Aorta (tissue), 5 donors: Measurements from ENCODE around the gene SH2D3C. TPM values are rescaled to one million over a fixed set of nuclear protein-coding genes. Genes with fewer than 3 reads are reported as not detected.

Source experiments
- ATAC-seq: fragments of 200-7000 bp; cut with Tn5 transposase; one replicate; pipeline ENCODE4 v1.9.1; 2022; ENCODE audit warnings: moderate library complexity; ENCODE audit not compliant: low FRiP score
- DNase-seq, 2 donors: peaks; one replicate each; pipeline ENCODE4 v3.0.0-alpha.2; 2020
- H3K27ac ChIP-seq, 2 donors: one replicate each; pipeline ENCODE4 v1.5.1; 2013; ENCODE audit warnings: low read length in 2 of 2, mild to moderate bottlenecking in 2 of 2, moderate library complexity in 2 of 2, control low read depth in 1 of 2, inconsistent platforms in 1 of 2, low read depth in 1 of 2
- H3K27me3 ChIP-seq, 2 donors: one replicate each; pipeline ENCODE4 v1.6.1; 2013; ENCODE audit warnings: control low read depth in 1 of 2, low read length in 1 of 2, mild to moderate bottlenecking in 1 of 2, moderate library complexity in 1 of 2; ENCODE audit not compliant: insufficient read depth in 2 of 2, control insufficient read depth in 1 of 2
- H3K36me3 ChIP-seq, 2 donors: one replicate each; pipeline ENCODE4 v1.6.1; 2013; ENCODE audit warnings: control low read depth in 1 of 2, low read length in 1 of 2, mild to moderate bottlenecking in 1 of 2; ENCODE audit not compliant: insufficient read depth in 2 of 2, control insufficient read depth in 1 of 2
- H3K4me1 ChIP-seq, 2 donors: one replicate each; pipeline ENCODE4 v1.6.1; 2013; ENCODE audit warnings: low read length in 2 of 2, control low read depth in 1 of 2, mild to moderate bottlenecking in 1 of 2, moderate library complexity in 1 of 2; ENCODE audit not compliant: insufficient read depth in 2 of 2, control insufficient read depth in 1 of 2
- H3K4me3 ChIP-seq, 2 donors: one replicate each; pipeline ENCODE4 v1.5.1; 2013; ENCODE audit warnings: low read length in 2 of 2, control low read depth in 1 of 2, mild to moderate bottlenecking in 1 of 2
- H3K9me3 ChIP-seq: one replicate; pipeline ENCODE4 v1.6.1; 2013; ENCODE audit warnings: mild to moderate bottlenecking, low read length; ENCODE audit not compliant: control insufficient read depth
- WGBS, 2 donors: extraction: QIAGEN DNeasy Blood & Tissue Kit; methylation state at CpG; one replicate each; pipeline ENCODE4 v1.1.7; 2013; 5-methylcytosine and 5-hydroxymethylcytosine counted together
- intact Hi-C, 2 donors: fragments of 100-400 bp; cut with DNase I; formaldehyde crosslinking; loops; one replicate each; pipeline versions ENCODE4 v1.14.2 to v1.15.0; 2022
- polyA plus RNA-seq, 2 donors: library from polyadenylated mRNA; stranded (reverse); fragments of 200-250 nt; gene quantifications; one replicate each; pipeline ENCODE4 v1.2.3, GENCODE V29; 2013
- total RNA-seq, 2 donors: library from RNA; stranded (reverse); fragmentation: NEBNext Ultra II Directional; extraction: Animal tissue kit (Norgen Biotek cat#: 25700); gene quantifications; one replicate each; pipeline ENCODE4 v1.2.1, GENCODE V29; 2021
- donor health status: healthy with polysubstance abuse.
- donor health status: Bipolar disorder and iron deficiency.
- donor health status: DM: no; HTN: no; CAD: no.
- donor health status: DM: no; HTN: no; CAD: no.
- donor health status: DM: yes; HTN: yes; CAD: no.

Gene SH2D3C
- total and polyA plus RNA-seq, 4 donors = 0.13 to 34.8 (median 10.8) TPM

DNA sequence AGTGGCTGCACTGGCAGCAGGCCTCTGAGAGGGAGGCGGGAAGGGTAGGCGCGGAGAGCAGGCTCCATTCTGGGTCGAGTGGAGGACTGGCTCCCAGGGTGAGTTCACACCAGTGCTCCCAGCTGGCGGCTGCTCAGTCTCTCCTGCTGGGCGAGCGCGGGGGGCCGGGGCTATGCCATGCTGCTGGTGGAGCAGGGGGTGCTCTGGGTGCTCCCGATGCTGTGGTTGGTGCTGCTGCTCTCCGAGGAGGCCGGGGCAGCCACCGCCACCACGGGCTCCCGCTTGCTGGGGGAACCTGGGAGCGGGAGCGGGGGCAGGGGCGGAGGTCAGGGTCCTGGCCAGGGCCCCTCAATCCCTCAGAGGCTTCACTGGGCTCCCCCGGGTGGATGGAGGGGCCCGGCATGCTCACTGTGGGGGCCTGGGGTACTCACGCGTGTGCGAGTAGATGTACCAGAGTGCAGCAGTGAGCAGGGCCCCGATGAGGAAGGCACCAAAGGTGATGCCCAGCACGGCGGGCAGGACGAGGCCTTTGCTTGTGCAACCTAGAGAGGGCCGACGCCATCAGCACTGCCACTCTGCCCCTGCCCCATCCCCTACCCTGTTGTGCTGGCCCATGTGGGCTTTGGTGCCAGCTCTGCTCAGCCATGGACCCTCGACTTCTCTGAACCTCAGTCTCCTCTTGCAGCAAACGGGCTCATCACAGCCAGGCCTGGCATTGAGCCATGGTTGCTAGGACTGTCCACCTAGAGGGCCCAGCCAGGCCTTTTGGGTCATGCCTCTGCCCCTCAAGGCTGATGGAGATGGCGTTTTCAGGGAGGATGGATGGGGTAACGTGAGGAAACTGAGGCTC is 37.3 kb upstream of the SH2D3C start:
- DNase-seq = no peak
- no peak overlapping the region for H3K4me3 ChIP-seq
- ATAC-seq = peak; percentile 33
- H3K4me1 ChIP-seq = no peaks in the 10 kb centered on the region
- H3K27me3 ChIP-seq = no peaks in the 10 kb centered on the region
- H3K27ac ChIP-seq = no peak overlapping the region
- H3K9me3 ChIP-seq = no peaks in the 10 kb centered on the region
- intact Hi-C loops = no loop called here
- H3K36me3 ChIP-seq = peaks cover 0 to 12% of the 10 kb centered on the region in 2 donors
- 80 to 85% methylated on average over 31 to 33 of the region's 33 CpGs for WGBS, 2 donors

DNA sequence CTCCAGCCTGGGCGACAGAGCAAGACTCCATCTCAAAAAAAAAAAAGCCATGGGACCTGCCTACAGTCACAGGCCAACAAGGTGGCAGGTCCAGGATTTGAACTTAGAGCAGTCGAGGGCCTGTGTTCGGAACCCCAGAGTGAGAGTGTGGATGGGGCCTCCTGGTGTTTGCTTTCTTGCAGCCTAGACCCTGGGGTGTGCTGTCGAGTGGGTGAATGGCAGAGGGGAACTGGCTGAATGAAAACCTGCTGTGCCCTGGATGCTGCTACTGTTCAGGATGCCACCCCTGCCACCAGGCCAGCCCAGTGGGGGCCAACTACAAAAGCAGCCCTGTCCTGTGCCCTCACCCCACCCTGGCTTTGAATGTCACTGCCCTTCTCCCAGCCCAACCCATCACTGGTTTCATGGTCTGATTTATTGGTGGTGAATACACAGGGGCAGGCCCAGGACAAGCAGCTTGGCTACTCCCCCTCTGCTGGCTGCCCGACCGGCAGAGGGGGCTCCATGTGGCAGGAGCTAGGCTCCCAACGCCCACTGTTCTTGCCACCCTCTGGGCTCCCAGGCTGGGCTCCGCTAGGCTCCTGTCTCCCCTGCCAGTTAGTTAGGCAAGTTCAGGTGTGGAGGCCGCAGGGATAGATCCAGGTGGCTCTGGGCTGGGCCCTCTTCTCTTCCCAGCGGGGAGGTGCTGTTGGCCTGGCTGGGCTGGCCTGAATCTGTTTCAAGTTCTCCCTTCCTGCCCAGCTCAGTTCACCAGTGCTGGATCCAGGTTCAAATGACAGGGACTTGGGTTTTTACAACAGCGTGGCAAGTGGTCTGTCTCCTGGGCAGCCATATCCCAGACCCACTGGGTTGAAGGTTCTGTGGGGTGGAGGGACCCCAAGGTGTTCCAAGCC is 36.4 kb upstream of the SH2D3C start:
- intact Hi-C loops = no loop called here
- 80% methylated on average over 11 of the region's 11 CpGs for WGBS, 2 donors
- peaks cover 0 to 12% of the 10 kb centered on the region in 2 donors for H3K36me3 ChIP-seq

GRCh38 chr9:127813686-127814226 is 35.3 kb upstream of the SH2D3C start:
- 47 to 53% methylated on average over 8 to 9 of the region's 9 CpGs for WGBS, 2 donors
- intact Hi-C loops = no loop called here
- no peaks in the 10 kb centered on the region for H3K27me3 ChIP-seq
- no peak overlapping the region for H3K4me3 ChIP-seq
- DNase-seq (no peak), ATAC-seq (no peak)
- peaks cover 0 to 8% of the 10 kb centered on the region in 2 donors for H3K36me3 ChIP-seq
- H3K4me1 ChIP-seq = no peaks in the 10 kb centered on the region
- H3K9me3 ChIP-seq = no peaks in the 10 kb centered on the region
- H3K27ac ChIP-seq = no peak overlapping the region

More for the DNA sequence above, 36.4 kb upstream of the SH2D3C start:
- Histone ChIP-seq H3K4me3 (no peak overlapping the region), H3K27me3 (no peaks in the 10 kb centered on the region), H3K9me3 (no peaks in the 10 kb centered on the region), H3K27ac (no peak overlapping the region), H3K4me1 (no peaks in the 10 kb centered on the region)
- DNase-seq (no peak), ATAC-seq (no peak)

DNA sequence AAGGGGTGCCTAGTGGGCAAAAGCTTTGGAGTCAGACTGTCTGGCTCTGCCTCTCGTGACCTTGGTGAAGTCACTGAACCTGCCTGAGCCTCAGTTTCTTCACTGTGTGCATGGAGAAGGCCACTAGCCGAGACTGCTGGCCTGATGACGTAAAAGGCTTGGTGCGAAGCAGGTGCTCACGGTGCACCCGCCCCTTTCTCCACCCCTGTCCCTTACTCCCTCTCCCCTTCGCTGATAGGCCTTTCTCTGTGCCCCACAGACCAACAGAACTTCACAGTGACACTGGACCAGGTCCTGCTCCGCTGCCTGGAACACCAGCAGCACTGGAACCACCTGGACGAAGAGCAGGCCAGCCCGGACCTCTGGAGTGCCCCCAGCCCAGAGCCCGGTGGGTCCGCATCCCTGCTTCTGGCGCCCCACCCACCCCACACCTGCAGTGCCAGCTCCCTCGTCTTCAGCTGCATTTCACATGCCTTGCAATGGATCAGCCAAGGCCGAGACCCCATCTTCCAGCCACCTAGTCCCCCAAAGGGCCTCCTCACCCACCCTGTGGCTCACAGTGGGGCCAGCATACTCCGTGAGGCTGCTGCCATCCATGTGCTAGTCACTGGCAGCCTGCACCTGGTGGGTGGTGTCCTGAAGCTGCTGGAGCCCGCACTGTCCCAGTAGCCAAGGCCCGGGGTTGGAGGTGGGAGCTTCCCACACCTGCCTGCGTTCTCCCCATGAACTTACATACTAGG is 34.6 kb upstream of the SH2D3C start:
- Histone ChIP-seq H3K27me3 (no peaks in the 10 kb centered on the region), H3K9me3 (no peaks in the 10 kb centered on the region), H3K36me3 (peaks cover 3 to 8% of the 10 kb centered on the region in 2 donors), H3K4me3 (no peak overlapping the region), H3K27ac (no peak overlapping the region), H3K4me1 (no peaks in the 10 kb centered on the region)
- WGBS, 2 donors = 82 to 86% methylated on average over 19 of the region's 19 CpGs
- intact Hi-C loops = no loop called here
- no peak for ATAC-seq
- no peak for DNase-seq

GRCh38 chr9:127812011-127812410 is 33.5 kb upstream of the SH2D3C start:
- DNase-seq (no peak), ATAC-seq (no peak)
- 88 to 93% methylated on average over 6 of the region's 6 CpGs for WGBS, 2 donors
- no peak overlapping the region for H3K27ac ChIP-seq
- H3K4me3 ChIP-seq = no peak overlapping the region
- H3K9me3 ChIP-seq = no peaks in the 10 kb centered on the region
- H3K4me1 ChIP-seq = no peaks in the 10 kb centered on the region
- H3K27me3 ChIP-seq = no peaks in the 10 kb centered on the region
- intact Hi-C loops = no loop called here
- peaks cover 3 to 8% of the 10 kb centered on the region in 2 donors for H3K36me3 ChIP-seq

GRCh38 chr9:127810378-127811187 is 32.1 kb upstream of the SH2D3C start:
- peaks cover 3 to 8% of the 10 kb centered on the region in 2 donors for H3K36me3 ChIP-seq
- no peaks in the 10 kb centered on the region for H3K9me3 ChIP-seq
- no peak overlapping the region for H3K27ac ChIP-seq
- intact Hi-C loops = no loop called here
- 95% methylated on average over 10 of the region's 10 CpGs for WGBS, 2 donors
- no peaks in the 10 kb centered on the region for H3K27me3 ChIP-seq
- H3K4me3 ChIP-seq = no peak overlapping the region
- no peak for ATAC-seq
- H3K4me1 ChIP-seq = no peaks in the 10 kb centered on the region
- DNase-seq = no peak

GRCh38 chr9:127809540-127810377 is 31.3 kb upstream of the SH2D3C start:
- intact Hi-C loops = loop anchor here in 1 of 2 donors (10.0 kb wide), 1 partner anchor 65 kb away; the partner anchor contains the start of gene AK1
- Histone ChIP-seq H3K27me3 (no peaks in the 10 kb centered on the region), H3K9me3 (no peaks in the 10 kb centered on the region), H3K4me1 (no peaks in the 10 kb centered on the region), H3K36me3 (peaks cover 3 to 5% of the 10 kb centered on the region in 2 donors), H3K27ac (no peak overlapping the region), H3K4me3 (no peak overlapping the region)
- no peak for DNase-seq
- no peak for ATAC-seq
- WGBS, 2 donors = 48 to 49% methylated on average over 48 to 57 of the region's 57 CpGs
